HT1080 (cell line): ENCODE data around the gene SEPTIN3. TPM values are rescaled to one million over a fixed set of nuclear protein-coding genes. Genes with fewer than 3 reads are reported as not detected.
"Not testable (repeated sequence)": the region's sequence is repeated elsewhere in the genome, so short reads cannot be mapped to it uniquely, and the experiment has no call there.

Experiments
- DNase-seq: peaks from one replicate; pipeline ENCODE4 v3.0.0-alpha.2; 2015; ENCODE audit warnings: low read depth
- total RNA-seq: library from RNA; depleted of rRNA; stranded (reverse); fragments of >200 nt; shearing (Covaris generic); gene quantifications from 2 replicates; pipeline ENCODE4 v1.2.3, GENCODE V29; 2014

SEPTIN3 gene
- total RNA-seq, 1 experiment from 2014 or later = not detected

DNA sequence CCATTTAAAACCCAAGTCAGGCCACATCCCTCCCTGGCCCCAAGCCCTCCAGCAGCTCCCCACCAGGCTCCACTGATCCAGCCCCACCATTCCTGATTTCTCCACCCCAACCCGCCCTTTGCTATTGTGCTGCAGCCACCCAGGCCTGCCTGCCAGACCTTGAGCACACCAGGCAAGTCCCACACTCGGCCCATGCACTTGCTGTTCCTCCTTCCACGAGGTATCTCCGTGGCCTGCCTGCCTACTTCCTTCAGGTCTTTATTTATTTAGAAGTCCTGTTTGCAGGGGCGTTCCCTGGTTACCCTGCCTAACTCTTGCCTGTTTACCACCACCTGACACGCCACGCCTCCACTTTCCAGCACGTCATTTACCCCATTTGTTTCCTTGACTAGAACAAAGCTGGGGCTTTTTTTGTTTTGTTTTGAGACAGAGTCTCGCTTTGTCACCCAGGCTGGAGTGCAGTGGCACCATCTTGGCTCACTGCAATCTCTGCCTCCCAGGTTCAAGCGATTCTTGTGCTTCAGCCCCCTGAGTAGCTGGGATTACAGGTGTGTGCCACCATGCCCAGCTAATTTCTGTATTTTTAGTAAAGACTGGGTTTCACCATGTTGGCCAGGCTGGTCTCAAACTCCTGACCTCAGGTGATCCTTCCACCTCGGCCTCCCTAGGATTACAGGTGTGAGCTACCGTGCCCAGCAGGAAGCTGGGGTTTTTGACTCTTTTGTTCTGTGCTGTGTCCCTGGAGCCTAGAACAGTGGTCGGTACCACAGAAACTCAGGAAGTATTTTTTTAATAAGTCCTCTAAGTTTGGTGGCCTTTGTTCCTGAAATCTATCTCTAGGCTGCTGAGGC lies 29.0 kb upstream of the SEPTIN3 start:
- no peak for DNase-seq

DNA sequence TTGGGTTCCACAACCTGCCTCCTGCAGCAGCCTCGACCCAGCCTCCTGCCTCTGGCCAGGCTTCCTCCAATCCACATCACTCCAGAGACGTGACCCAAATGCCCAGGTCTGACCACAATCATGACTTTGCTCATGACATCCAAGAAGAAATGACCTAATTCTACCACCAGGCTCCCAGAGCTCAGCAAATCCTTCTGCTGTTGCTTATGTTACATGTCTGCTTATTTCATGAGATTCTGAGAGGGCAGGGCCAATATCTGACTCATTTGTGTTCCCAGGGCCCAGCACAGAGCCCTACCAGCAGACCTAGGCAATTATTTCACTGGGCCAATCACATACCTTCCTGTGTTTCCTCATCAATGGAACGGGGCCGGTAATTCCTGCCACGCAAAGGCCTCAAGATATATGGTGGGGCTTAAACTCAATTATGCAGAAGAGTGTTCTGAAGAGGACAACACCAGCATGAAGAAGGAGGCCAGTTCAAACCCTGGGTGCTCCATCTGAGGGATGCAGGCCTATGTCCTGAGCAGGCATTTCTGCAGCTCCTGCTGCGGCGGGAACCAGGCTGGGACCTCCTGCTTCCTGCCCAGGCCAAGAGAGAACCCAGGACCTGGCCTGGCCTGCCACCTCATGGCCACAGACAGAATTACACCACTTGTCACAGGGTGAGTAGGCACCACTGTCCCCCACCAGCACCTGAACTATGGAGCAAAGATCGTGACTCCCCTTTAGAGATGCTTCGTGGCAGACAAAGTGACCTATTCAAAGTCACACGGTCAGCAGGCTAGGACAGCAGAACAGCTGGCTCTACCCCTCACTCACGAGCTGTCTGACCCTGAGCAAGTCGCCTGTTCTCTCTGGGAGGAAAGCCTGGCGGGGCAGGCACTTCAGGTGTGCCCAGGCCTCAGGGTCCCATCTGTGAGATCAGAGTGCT lies 28.1 kb upstream of the SEPTIN3 start:
- DNase-seq = peak; percentile 85

DNA sequence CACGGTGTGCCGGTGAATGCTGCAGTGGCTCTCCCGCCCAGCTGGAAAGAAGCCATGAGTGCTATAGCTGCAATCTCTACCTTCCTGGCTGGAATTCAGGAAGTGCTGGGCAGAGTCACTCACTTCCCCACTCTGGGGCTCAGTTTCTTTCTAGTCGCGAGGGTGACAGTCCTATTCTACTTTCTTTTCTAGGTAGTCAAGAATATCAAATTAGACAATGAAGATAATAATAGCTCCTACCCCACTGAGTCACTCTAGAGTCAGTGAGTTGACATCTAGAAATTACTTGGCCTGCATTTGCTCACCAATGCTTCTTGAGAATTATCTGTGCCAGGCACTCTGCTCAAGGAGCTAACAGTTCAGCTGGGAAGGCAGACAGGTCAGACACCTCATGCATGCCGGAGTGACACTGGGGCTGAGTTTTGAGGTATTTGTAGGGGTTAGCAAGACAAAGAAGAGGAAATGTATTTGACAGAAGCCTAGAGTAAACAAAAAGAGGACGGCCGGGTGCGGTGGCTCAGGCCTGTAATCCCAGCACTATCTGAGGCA lies 25.5 kb upstream of the SEPTIN3 start:
- no peak for DNase-seq

DNA sequence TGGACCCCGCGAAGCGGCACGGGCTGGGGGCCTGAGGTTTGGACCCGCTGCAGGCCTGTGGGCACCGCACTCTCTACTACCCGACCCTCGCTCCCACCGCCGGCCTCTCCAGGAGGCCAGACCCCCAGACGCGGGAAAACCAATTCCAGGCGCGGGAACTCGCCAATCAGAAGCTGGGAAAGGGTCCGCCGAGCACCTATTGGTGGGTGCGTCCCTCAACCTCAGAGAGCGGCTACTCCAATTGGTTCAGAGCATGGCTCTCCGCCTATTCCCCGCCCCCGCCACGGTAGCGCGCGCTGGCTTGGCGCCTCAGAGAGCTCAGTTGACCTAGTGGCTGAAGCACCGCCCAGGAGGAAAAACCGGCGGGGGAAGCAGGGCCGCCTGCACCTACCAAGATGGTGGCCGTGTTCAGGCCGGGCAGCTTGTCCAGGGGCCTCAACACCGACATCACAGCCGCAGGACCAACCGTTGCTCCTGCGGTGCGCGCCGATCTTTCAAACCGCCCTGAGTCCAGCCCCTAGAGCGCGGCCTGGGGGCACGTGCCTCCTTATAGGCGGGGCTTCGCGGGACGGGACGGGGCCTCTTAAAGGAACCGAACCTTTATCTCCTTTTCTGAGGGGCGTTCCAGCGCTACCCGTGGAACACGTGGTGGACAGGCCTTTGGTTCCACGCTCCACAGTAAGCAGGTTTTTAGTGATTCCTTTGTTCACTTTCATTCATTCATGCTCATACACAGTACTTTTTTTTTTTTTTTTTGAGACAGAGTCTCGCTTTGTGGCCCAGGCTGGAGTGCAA lies 22.4 kb upstream of the SEPTIN3 start, which contains the start of gene CENPM:
TSS of gene CENPM (minus strand) at position 524 of the 795 bp plus-strand sequence. CDS start at position 448, 76 bp downstream.
- DNase-seq = peak; percentile 96

DNA sequence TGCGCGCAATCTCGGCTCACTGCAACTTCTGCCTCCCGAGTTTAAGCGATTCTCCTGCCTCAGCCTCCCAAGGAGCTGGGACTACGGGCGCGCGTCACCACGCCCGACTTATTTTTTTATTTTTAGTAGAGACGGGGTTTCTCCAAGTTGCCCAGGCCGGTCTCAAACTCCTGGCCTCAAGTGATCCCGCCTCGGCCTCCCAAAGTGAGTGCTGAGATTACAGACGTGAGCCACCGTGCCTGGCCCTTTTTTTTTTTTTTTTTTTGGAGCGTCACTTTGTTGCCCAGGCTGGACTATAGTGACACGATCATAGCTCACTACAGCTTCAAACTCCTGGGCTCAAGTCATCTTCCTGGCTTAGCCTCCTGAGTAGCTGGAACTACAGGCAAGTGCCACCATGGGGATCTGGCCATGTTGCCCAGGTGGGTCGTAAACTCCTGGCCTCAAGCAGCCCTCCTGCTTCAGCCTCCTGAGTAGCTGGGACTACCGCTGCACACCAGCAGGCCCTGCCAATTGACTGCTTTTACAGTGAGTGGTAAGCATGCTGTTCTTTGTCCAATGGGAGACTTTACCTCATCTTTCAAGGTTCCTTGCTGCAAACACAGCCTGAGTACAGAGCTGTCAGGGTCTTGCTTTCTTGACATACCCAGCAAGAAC lies 21.7 kb upstream of the SEPTIN3 start:
- DNase-seq = no peak

GRCh38 chr22:41948142-41948541 lies 21.1 kb upstream of the SEPTIN3 start:
- no peak for DNase-seq

GRCh38 chr22:41948928-41949296 lies 20.3 kb upstream of the SEPTIN3 start:
- not testable (repeated sequence) for DNase-seq

GRCh38 chr22:41949297-41949965 lies 19.8 kb upstream of the SEPTIN3 start:
- DNase-seq = no peak

GRCh38 chr22:41951898-41952474 lies 17.3 kb upstream of the SEPTIN3 start, which contains the start of gene SMIM45:
SMIM45 (plus strand) TSS chr22:41952150.
- no peak for DNase-seq

DNA sequence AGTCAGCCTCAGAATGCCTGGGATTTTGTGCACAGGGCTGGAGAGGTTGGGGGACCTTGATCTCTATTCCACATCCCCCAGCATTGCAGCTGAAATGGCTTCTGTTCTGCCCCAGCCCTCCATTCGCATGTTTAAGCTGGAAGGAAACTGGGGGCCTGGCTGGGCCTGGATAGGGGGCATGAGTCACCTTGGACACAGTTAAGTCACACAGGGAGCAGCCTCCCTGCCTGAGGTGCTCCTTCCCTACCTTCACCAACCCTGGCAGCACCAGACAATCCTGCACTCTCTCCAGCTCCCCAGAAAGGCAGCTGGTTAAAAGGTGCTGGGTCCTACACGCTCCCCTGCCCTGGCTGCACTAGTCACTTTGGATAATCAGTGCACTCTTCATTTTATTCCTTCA lies 16.5 kb upstream of the SEPTIN3 start:
- no peak for DNase-seq

DNA sequence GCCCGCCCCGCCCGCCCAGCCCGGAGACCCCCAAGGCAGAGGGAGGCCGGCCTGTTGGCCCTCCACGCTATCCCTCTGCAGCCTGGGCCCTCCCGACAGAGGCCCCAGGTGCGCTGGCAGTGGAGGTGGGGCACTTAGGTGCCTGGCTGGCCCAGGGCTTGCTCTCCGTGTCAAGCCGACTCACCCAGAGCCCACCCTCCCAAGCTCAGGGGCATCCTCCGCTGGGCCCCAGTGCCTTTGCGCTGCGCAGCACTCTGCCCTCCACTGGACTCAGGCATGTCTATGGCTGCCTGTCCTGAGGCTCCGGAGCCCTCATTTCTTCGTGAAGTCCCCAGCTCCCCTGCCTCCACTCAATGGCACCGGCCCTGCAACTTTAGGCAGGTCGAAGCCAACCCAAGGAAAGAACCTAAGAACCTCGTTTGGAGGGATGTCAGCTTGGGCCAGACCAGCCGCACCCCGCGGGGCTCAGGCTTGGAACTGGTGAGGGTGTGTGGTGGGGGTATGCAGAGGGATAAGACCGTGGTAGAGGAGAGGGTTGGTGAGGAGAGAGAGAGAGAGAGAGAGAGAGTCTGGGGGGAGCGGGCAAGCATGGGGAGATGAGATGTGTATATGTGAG lies 11.2 kb upstream of the SEPTIN3 start:
- DNase-seq = no peak

GRCh38 chr22:41963453-41964111 lies 5.7 kb upstream of the SEPTIN3 start:
- DNase-seq = no peak

DNA sequence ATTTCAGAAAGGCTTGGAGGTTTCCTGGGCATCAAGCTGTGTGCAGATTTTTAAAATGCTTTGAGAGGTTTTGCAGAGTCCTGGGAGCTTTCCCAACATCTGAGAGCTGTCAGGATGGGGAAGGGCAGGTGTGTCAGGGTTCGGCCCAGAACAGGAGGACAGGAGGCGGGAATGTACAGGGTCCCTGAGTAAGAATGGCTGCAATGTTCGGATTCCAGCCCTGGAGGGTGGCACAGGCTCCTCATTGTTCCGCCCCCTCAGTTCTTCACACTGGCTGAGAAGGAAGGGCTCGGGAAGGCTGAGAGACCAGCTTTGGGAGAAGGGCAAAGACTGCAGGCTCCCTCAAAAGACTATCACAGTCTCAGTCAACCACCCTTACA lies 5.1 kb upstream of the SEPTIN3 start:
- DNase-seq = no peak

DNA sequence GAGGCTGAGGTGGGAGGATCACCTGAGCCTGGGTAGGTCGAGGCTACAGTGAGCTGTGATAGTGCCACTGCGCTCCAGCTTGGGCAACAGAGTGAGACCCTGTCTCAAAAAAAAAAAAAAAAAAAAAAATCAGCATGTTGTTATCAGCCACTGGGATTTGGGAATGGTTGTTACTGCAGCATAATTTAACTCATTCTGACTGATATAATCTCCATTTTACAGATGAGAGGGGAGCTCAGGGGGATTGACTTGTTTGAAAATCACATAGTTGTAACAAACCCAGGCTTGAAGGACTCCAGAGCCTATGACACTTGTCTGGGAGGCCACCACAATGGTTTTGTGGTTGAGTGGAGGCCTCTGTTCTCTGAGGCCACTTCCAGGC lies 3.0 kb upstream of the SEPTIN3 start:
- DNase-seq = no peak

DNA sequence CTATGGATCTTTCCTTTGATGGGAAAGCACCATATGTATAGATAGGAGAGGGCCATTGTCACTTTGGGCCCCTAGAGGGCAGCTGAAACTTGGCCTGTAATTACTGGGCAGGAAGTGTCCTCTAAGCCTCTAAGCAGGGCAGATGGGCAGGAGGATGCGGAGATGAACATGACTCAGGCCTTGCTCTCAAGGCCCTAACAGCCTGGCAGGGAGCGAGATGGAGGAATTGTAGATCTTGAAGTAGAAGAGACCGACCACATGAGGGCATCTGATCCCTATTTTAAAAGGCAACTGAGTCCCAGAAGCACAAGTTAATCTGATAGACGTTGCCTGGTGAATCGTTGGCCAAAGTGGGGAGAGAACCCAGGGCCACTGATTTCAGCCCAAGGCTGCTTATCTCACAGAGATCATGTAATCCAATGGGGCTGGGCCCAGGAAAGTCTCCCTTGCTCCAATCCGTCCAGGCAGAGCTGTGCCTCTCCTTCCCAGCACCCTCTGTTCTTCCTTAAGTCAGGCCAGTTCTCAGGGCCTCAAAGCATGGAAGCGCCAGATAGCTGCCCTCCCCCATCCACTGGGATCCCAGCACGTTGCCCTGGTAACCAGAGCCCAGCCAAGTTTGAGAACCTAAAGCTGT lies 2.5 kb upstream of the SEPTIN3 start:
- DNase-seq = peak; percentile 94

DNA sequence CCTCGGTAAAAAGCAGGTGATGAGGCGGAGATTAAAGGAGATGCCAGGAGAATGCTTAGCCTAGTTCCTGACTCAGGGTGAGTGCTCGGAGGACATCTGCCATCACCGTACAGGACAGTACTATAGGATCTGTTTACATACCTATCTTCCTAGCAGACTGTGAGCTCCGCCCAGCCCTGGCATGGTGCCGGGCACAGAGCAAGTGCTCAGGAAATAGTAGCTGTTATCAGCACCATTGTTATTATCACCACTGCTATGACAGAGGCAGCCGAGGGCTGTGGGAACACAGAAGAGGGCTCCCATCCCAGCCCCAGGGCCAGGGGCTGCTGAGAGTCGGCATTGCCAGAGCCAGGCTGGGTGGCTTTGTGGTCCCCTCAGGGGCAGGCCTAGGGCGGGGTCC lies 642 bp upstream of the SEPTIN3 start:
- DNase-seq = no peak

DNA sequence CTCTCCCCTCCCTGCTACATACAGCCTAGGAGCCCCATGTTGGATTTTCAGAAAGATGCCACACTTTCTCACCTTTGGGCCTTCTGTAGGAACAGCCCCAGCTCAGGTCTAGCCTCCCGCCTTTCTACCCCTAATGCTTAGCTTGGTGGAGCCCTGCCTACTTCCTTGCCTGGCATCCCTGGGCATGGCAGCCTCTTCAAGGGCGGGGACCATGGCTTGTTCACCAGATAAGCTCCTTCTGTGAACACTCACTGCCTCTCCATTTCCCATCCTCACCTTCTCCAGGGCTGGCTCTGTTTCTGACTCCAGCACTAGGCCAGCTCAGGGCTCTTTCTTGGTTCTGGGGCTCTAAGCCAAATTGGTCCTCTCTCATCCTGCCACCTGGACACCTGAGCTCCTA lies 1.4 kb downstream of the SEPTIN3 start:
- DNase-seq = no peak

- DNase-seq = no peak
Measured at GRCh38 chr22:41971431-41971830, 2.2 kb downstream of the SEPTIN3 start.
